HG02981 (cell line): ENCODE data around the gene UNC13D.
"Not testable (repeated sequence)": the region's sequence is repeated elsewhere in the genome, so short reads cannot be mapped to it uniquely, and the experiment has no call there.

ENCODE experiments used
- ATAC-seq: cut with Tn5 transposase; IDR thresholded peaks from one replicate; pipeline ENCODE4 v1.9.1; 2021; ENCODE audit warnings: mild to moderate bottlenecking, moderate library complexity; ENCODE audit not compliant: unreplicated experiment

The UNC13D gene

GRCh38 chr17:75875182-75875939 is 31.2 kb upstream of the UNC13D start:
- ATAC-seq = no peak

DNA sequence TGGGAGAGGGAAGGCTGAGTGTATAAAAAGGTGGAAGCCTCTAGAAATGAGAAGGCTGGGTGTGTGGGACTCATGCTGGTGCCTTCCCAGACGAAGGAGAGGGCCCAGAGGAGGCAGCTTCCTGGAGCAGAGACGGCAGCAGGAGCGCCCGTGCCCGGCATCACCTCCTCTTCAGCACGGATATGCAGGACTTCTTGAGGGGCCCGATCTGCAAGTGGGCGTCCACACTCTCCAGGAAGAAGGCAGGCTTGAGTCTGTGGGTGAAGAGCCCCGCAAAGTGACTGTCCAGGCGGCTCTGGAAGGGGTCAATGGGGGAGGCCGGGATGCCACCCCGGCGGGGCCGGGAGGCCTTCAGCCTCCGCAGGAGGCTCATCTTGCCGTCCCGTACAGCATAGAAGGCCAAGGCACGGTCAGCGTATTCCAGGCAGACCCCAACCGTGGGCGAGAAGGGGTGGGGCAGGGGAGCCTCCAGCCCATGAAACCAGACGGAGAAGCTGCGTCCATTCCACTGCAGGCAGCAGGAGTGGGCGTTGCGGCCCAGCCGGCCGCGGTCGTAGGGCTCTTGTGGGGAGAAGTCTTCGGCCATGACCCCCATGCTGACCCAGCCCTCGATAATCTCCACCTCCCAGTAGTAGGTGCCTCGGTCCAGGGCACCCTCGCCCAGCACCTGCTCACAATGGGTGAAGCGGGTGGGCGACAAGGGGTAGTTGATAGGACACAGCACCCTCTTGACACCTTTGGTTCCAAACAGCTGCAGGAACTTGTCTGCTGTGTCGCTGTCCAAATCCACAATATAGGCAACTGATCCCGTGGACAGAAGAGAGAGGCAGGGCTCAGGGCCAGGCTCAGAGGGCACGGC is 30.3 kb upstream of the UNC13D start:
- ATAC-seq = no peak

DNA sequence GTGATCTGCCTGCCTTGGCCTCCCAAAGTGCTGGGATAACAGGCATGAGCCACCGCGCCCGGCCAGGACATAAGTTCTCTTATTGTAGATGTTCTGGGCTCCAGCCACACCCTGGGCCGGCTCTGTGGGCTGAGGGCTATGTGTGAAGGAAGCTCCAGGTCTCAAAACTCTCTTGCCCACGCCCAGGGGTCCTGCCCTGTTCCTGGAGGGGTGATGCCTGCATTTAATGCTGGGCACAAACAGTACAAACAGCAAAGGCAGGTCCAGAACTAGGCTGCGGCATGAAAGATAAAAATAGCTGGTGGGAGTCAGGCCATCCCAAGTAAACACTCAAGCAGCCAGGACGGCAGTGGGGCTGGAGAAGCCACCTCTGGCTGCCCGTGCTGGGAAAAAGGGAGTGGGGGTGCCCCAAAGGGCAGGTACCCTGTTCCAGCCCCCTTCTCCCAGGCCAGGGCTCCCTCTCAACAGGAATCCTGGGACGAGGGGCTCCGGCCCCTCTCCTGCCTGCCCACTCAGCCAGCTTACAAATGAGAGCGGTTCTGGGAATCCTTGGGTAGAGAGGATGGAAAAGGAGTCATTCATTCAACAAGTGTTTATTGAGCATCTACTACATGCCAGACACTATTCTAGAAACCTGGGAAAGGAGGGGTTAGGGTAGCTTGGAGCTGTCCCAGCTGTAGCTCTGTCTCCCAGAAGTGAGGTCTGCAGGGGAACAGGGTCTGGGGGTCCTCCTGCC is 29.6 kb upstream of the UNC13D start:
- no peak for ATAC-seq

DNA sequence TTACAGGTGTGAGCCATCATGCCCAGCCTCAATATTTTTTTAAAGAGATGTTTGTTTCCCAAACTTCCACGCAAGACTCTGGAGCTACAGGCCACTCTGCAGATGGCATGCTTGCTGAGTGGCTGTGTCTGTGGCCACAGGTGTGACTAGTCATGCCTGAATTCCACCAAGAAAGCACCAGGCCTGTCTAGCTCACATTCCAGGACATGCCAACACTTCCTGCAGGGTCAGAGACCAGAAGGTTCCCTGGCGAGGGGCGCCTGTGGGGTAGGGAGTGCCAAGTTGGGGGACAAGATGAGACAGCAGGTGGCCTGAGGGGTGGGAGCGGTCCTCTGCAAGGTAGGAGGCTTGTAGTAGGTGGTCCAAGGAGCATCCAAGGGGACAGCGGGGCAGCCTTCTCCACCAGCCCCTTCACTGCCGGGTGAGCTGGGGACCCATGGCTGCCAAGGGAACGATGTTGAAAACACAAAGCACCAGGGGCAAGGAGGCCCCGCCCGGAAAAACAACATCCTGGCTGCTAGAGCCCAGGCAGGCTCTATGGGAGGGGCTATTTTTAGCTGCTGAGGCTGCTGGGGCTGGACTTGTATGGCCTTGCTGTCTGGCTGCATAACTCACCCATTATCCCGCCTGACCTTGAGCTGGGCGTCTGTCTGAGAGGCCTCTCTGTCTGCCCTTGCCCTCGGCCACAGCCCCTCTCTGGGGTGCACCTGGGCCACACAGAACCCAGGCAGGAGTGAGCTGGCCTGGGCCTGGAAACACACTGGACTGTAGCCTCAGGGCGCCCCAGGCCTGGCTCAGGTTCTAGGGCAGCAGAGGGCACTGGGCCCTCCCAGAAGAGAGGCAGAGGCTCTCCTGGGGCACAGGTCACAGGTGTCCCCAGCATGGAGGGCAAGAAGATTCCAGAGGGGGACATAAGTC is 28.5 kb upstream of the UNC13D start:
- ATAC-seq = no peak

- ATAC-seq = not testable (repeated sequence)
Measured at GRCh38 chr17:75870228-75870627, 26.0 kb upstream of the UNC13D start.

DNA sequence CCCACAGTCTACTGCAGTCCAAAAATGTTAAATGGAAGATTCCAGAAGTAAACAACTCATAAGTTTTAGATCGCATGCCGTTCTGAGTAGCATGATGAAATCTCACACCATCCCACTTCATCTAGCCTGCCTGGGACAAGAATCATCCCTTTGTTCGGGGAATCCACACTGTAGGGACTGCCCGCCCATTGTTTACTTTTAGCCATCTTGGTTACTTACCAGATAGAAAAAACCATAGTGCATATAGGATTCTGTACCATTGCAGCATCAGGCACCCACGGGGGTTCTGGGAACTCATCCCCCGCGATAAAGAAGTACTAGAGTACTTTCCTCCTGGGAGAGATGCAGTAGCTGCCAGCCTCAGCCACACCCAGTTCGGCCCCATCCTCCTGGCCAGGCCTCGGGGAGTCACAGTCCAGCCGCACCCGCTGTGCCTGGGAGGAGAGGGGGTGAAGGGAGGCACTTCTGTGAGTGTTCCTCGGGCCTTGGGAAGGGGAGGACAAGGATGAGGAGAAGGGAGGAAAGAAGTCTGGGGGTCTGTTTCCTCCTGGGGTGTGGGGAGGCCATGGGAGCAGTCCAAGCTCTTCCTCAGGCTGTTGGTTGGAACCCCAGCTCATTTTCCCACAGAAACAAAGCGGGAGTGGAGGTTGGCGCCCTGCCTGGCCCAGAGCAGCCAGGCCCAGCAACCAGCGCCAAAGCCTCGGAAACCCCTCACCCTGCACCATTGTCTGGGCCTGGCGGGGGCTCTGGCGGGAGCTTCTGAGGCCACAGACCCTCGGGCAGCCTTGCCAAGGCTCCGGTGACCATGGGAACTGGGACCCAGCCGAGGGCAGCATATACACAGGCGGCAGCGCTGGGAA is 25.3 kb upstream of the UNC13D start:
- no peak for ATAC-seq

DNA sequence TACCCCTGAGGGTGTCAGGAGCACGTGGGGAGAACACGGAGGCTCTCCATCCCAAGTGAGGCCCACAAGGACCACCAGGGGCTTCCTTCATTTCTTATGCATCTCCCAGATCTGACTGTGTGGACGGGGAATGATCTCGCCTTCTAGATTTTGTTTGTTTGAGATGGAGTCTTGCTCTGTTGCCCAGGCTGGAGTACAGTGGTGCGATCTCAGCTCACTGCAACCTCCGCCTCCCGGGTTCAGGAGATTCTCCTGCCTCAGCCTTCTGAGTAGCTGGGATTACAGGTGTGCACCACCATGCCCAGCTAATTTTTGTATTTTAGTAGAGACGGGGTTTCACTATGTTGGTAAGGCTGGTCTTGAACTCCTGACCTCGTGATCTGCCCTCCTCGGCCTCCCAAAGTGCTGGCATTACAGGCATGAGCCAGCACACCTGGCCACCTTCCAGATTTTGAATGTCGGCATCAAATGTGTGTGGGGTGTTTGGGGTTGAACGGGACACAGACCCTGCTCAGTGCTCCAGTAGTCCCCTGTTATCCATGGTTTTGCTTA is 24.6 kb upstream of the UNC13D start:
- not testable (repeated sequence) for ATAC-seq

GRCh38 chr17:75865404-75866188 is 21.4 kb upstream of the UNC13D start:
- not testable (repeated sequence) for ATAC-seq

GRCh38 chr17:75864887-75865286 is 20.7 kb upstream of the UNC13D start:
- ATAC-seq = not testable (repeated sequence)

GRCh38 chr17:75864448-75864871 is 20.3 kb upstream of the UNC13D start:
- peak; percentile 87 for ATAC-seq

DNA sequence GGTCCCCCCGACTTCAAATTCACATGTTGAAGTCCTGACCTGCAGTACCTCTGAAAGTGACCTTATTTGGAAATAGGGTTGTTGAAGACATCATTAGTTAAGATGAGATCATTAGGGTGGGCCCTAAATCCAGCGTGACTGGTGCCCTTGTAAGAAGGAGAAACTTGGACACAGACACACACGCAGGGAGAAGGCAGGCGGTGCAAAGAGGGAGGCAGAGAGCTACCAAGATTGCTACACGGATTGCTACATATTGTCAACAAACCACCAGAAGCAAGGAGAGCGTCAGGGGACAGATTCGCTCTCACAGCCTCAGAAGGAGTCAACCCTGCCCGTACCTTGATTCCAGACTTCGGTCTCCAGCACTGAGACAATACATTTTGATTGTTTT is 17.7 kb upstream of the UNC13D start:
- ATAC-seq = no peak

DNA sequence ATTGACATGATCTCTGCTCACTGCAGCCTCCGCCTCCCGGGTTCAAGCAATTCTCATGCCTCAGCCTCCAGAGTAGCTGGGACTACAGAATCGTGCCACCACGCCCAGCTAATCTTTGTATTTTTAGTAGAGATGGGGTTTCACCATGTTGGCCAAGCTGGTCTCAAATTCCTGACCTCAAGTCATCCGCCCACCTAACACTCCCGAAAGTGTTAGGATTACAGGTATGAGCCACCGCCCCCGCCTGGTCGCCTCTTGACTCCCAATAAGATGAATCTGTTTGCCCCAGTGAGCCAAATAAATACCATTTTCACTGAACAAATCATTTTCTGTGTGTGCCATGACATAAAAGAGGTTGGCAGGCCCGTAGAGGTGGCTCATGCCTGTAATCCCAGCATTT is 15.2 kb upstream of the UNC13D start:
- not testable (repeated sequence) for ATAC-seq

- ATAC-seq = no peak
Measured at GRCh38 chr17:75856062-75856756, 12.0 kb upstream of the UNC13D start.

DNA sequence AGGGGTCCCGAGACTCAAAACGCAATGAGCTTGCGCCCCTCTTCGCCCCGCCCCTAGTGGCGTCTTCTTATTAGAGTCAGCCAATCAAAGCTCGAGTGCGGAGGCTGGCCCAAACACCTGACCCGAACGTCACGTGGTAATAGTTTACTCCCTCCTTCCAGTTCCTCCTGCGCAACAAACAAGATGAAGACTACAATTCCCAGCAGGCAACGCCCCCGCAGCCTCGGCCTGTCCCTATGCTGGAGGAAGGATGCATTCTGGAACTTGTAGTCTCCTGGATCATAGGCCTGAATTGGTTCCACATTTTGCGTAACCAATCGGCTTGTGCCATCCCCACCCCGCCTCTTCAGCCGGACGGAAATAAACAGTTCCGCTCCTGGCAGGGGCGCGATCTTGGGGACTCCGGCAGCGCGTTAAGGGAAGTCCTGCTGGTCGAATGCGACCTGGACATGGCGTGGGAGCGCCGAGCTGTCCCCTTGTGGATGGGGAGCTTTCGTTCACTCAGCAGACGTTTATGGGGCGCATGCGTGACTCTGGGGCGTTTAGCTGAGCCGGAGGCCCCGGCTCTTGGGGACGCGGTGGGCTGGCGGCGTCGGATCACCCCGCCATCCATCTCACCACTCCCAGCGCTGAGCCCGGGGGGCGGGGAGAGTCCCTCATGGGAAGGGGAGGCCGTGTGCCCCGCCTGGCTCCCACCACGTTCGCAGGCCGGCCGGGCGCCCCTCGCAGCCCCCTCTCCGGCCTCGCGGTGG is 11.3 kb upstream of the UNC13D start, which contains the start of gene WBP2:
TSS of gene WBP2 (minus strand) at position 26 of the 752 bp plus-strand sequence. CDS start 38 bp downstream, outside the sequence.
- peak; percentile 85 for ATAC-seq

DNA sequence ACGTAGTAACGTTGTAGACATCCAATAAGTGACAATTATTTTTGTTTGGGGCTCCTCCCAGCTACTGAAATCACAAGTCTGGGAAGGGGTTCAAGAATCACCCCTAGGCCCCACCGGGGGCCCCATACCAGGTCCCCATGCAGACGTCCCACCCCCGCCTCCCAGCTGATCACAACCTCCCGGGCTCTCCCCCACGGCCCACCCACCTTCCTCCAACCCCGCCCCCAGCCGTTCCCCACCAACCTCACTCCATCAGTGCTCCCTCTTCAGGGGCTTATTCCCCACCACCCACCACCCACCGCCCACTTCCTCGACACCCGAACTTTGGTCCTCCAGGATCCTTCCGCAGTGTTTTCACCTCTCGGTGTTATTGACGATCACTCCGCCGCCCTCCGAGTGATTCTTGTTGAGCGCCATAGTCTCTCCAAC is 10.7 kb upstream of the UNC13D start:
- ATAC-seq = no peak

DNA sequence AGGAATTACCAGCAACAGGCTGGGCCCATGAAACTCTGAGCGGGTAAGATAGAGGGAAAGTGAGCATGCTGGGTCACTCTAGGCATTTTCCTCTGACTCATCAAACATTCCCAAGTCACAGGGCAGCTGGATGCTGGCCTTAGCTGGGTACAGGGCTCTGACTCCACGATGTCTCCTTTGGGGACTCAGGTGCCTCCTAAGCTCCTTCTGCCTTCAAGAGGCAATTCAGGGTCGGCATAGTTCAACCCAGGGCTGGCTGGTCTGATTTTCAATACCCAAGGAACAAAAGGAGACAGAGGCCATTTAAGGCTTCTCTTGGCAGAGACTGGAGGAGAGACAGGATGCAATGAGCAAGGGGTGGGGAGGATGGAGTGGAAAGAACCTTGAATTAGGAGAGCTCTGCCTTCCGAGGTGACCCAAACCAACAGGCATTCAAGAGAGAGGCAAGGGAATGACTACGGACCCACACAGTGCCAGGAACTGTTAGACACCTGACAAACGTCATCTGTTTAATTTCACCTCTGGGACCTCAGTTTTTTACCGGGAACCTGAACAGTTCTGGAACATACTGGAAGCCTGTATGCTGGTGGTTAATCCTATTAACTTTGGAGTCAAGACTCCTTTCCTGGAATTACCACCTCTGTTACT is 10.0 kb upstream of the UNC13D start:
- ATAC-seq = no peak
